K562 (cell line): Measurements from ENCODE around the gene ARL4D. TPM values are rescaled to one million over a fixed set of nuclear protein-coding genes. Genes with fewer than 3 reads are reported as not detected.

Source experiments
- ARID2 ChIP-seq: fragments of 450-650 bp; IDR thresholded peaks from 2 replicates; pipeline ENCODE4 v1.6.1; 2017; ENCODE audit warnings: antibody characterized with exemption, mild to moderate bottlenecking
- ATF7 ChIP-seq: fragments of 450-650 bp; IDR thresholded peaks from 2 replicates; pipeline ENCODE4 v1.7.1; 2014; ENCODE audit warnings: mild to moderate bottlenecking, moderate library complexity
- BDP1 ChIP-seq: IDR thresholded peaks from 3 replicates; pipeline ENCODE4 v1.6.1; 2011; ENCODE audit not compliant: insufficient read length, insufficient read depth
- ELF1 ChIP-seq: fragments of 200-800 bp; sonication (Bioruptor generic); IDR thresholded peaks from 2 replicates; pipeline ENCODE4 v1.6.1; 2016; ENCODE audit warnings: missing genetic modification characterization, missing compliant biosample characterization
- EP300 ChIP-seq: IDR thresholded peaks from 2 replicates; pipeline ENCODE4 v1.6.1; 2012; ENCODE audit warnings: low read length, improper control_type of control experiment
- GABPA ChIP-seq: fragments of 200-800 bp; sonication (Bioruptor generic); conservative IDR thresholded peaks from 2 replicates; pipeline ENCODE4 v1.6.1; 2016; ENCODE audit warnings: low read depth, missing genetic modification characterization, missing compliant biosample characterization
- JUND ChIP-seq, 2 experiments: IDR thresholded peaks; 2 replicates in 1 of 2; 3 replicates in 1 of 2; pipeline ENCODE4 v1.6.1; 2011; ENCODE audit warnings: borderline replicate concordance in 2 of 2, low read depth in 2 of 2, low read length in 2 of 2, improper control_type of control experiment in 1 of 2, missing biosample characterization in 1 of 2, missing genetic modification characterization in 1 of 2, missing genetic modification reagents in 1 of 2
- KHSRP ChIP-seq: fragments of 450-650 bp; IDR thresholded peaks from 2 replicates; pipeline ENCODE4 v1.6.1; 2017
- MAFK ChIP-seq: IDR thresholded peaks from 2 replicates; pipeline ENCODE4 v1.6.1; 2011; ENCODE audit warnings: low read length, improper control_type of control experiment
- MCM7 ChIP-seq, 2 experiments: fragments of 450-650 bp; IDR thresholded peaks; 2 replicates each; pipeline ENCODE4 v1.6.1; 2016 to 2018
- RBM17 ChIP-seq: fragments of 200-400 bp; formaldehyde crosslinking; IDR thresholded peaks from 2 replicates; pipeline ENCODE4 v1.6.1; 2017; ENCODE audit warnings: low read depth, mild to moderate bottlenecking, low read length, borderline replicate concordance
- RFX1 ChIP-seq: fragments of 450-650 bp; IDR thresholded peaks from 2 replicates; pipeline ENCODE4 v1.6.1; 2016; ENCODE audit warnings: mild to moderate bottlenecking, moderate library complexity
- TAF9B ChIP-seq: fragments of 450-650 bp; IDR thresholded peaks from 2 replicates; pipeline ENCODE4 v1.6.1; 2018; ENCODE audit warnings: mild to moderate bottlenecking; ENCODE audit not compliant: partially characterized antibody
- ZKSCAN3 ChIP-seq: fragments of 250-450 bp; sonication (Bioruptor Pico); IDR thresholded peaks from 2 replicates; pipeline ENCODE4 v1.4.0; 2020
- polyA plus RNA-seq, 8 experiments: library from polyadenylated mRNA; depleted of rRNA in 4 of 8; stranded (reverse) in 5 of 8; unstranded in 3 of 8; fragments of >200 nt; fragmentation: Nextera tagmentation in 2 of 8; fragmentation: Illumina TruSeq in 1 of 8; extraction: Ambion mirVana in 2 of 8; extraction: Trizol in 1 of 8; gene quantifications; 2 replicates each; pipeline versions ENCODE4 v1.2.1 to v1.2.3, GENCODE V29; 2011 to 2014; ENCODE audit warnings: inconsistent platforms in 1 of 8, missing spikeins in 1 of 8
- total RNA-seq, 7 experiments: library from RNA; depleted of rRNA in 6 of 7; stranded (reverse); fragments of >200 nt in 6 of 7; fragmentation: Illumina TruSeq in 2 of 7; extraction: Trizol in 2 of 7; gene quantifications; 2 replicates each; pipeline versions ENCODE4 v1.2.1 to v1.2.3, GENCODE V29; 2011 to 2021; ENCODE audit warnings: low replicate concordance in 1 of 7
- TF ChIP-seq, protein P1 (sequence below), 2 experiments: fragments of 450-650 bp; formaldehyde crosslinking in 1 of 2; IDR thresholded peaks; 2 replicates each; pipeline versions ENCODE4 v1.4.0 to v1.6.1; 2014 to 2020; ENCODE audit warnings: mild to moderate bottlenecking in 2 of 2, borderline replicate concordance in 1 of 2, low read depth in 1 of 2
- TF ChIP-seq, protein P2 (sequence below): fragments of 450-650 bp; formaldehyde crosslinking; IDR thresholded peaks from 2 replicates; pipeline ENCODE4 v1.4.0; 2020; ENCODE audit warnings: mild to moderate bottlenecking, moderate library complexity
- TF ChIP-seq, protein P3 (sequence below): fragments of 250-450 bp; sonication (Bioruptor Pico); IDR thresholded peaks from 2 replicates; pipeline ENCODE4 v1.8.0; 2021; ENCODE audit warnings: moderate library complexity, mild to moderate bottlenecking, inconsistent platforms

Gene ARL4D
- total and polyA plus RNA-seq, 9 of the 15 experiments (the other 6 are each of a cell fraction or from before 2014, with no cell fraction given) = 0.07 to 0.53 (median 0.28) TPM; not detected in 1

DNA sequence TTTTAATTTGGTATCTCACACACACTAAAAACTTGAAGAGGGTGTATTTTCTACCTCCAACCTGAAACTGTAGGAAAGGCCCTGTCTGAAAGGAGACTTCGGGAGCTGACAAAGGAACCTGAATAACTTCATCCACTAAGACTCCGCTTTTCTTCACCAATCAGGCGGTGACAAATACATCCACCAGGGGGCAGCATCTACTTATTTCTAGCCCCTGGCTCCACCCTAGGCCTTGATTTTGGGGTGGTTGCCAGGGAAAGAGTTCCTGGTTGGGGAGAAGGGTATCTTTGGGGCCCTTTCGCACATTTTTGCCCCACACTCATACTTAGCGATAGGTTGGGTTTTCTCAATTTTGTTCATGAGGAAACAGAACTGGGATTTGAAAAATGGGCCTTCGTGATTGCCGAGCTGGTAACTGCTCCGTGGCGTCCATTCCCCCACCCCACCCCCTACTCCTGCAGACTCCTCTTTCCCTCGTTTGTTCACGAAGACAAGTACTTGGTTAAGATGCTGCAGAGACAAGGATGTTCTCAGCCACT, 4.8 kb upstream of the ARL4D start (continued):
- TF ChIP-seq, protein P1, sequence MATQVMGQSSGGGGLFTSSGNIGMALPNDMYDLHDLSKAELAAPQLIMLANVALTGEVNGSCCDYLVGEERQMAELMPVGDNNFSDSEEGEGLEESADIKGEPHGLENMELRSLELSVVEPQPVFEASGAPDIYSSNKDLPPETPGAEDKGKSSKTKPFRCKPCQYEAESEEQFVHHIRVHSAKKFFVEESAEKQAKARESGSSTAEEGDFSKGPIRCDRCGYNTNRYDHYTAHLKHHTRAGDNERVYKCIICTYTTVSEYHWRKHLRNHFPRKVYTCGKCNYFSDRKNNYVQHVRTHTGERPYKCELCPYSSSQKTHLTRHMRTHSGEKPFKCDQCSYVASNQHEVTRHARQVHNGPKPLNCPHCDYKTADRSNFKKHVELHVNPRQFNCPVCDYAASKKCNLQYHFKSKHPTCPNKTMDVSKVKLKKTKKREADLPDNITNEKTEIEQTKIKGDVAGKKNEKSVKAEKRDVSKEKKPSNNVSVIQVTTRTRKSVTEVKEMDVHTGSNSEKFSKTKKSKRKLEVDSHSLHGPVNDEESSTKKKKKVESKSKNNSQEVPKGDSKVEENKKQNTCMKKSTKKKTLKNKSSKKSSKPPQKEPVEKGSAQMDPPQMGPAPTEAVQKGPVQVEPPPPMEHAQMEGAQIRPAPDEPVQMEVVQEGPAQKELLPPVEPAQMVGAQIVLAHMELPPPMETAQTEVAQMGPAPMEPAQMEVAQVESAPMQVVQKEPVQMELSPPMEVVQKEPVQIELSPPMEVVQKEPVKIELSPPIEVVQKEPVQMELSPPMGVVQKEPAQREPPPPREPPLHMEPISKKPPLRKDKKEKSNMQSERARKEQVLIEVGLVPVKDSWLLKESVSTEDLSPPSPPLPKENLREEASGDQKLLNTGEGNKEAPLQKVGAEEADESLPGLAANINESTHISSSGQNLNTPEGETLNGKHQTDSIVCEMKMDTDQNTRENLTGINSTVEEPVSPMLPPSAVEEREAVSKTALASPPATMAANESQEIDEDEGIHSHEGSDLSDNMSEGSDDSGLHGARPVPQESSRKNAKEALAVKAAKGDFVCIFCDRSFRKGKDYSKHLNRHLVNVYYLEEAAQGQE (IDR thresholded peaks at IDR 0.05; ENCODE audit: borderline replicate concordance) = peak; percentile 95
- TF ChIP-seq, protein P1 (CRISPR knock-in tag; IDR thresholded peaks at IDR 0.05; ENCODE audit: low read depth) = no peak
- TF ChIP-seq MAFK = peak; percentile 27; the same call in 1 of the 2 replicates
- TF ChIP-seq RBM17 = no peak
- TF ChIP-seq ARID2 = peak; percentile 97
- TF ChIP-seq JUND (IDR thresholded peaks at IDR 0.05; ENCODE audit: borderline replicate concordance, low read depth, low read length) = peak; percentile 27; the same call in 1 of the 2 replicates
- TF ChIP-seq JUND (tag; IDR thresholded peaks at IDR 0.05; ENCODE audit: borderline replicate concordance, low read depth, low read length) = no peak
- peak; percentile 67 for TF ChIP-seq GABPA (tag)
- no peak for TF ChIP-seq KHSRP
- TF ChIP-seq, protein P2, sequence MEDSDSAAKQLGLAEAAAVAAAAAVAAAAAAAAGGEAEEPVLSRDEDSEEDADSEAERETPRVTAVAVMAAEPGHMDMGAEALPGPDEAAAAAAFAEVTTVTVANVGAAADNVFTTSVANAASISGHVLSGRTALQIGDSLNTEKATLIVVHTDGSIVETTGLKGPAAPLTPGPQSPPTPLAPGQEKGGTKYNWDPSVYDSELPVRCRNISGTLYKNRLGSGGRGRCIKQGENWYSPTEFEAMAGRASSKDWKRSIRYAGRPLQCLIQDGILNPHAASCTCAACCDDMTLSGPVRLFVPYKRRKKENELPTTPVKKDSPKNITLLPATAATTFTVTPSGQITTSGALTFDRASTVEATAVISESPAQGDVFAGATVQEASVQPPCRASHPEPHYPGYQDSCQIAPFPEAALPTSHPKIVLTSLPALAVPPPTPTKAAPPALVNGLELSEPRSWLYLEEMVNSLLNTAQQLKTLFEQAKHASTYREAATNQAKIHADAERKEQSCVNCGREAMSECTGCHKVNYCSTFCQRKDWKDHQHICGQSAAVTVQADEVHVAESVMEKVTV (CRISPR knock-in tag) = peak; percentile 95
- peak; percentile 46 for TF ChIP-seq ELF1 (tag)
- no peak for TF ChIP-seq TAF9B
- no peak for TF ChIP-seq BDP1
- TF ChIP-seq, protein P3, sequence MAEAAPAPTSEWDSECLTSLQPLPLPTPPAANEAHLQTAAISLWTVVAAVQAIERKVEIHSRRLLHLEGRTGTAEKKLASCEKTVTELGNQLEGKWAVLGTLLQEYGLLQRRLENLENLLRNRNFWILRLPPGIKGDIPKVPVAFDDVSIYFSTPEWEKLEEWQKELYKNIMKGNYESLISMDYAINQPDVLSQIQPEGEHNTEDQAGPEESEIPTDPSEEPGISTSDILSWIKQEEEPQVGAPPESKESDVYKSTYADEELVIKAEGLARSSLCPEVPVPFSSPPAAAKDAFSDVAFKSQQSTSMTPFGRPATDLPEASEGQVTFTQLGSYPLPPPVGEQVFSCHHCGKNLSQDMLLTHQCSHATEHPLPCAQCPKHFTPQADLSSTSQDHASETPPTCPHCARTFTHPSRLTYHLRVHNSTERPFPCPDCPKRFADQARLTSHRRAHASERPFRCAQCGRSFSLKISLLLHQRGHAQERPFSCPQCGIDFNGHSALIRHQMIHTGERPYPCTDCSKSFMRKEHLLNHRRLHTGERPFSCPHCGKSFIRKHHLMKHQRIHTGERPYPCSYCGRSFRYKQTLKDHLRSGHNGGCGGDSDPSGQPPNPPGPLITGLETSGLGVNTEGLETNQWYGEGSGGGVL (CRISPR knock-in tag) = no peak
- TF ChIP-seq RFX1 = peak; percentile 21; the same call in 1 of the 2 replicates
- no peak for TF ChIP-seq ZKSCAN3
- peak; percentile 40; the same call in 1 of the 2 replicates for TF ChIP-seq EP300
- TF ChIP-seq ATF7 = peak; percentile 18; the same call in 1 of the 2 replicates
- TF ChIP-seq MCM7 (IDR thresholded peaks at IDR 0.05) = no peak
